HepG2 (cell line): ENCODE results near the gene HNRNPA1. TPM values are rescaled to one million over a fixed set of nuclear protein-coding genes. Genes with fewer than 3 reads are reported as not detected.

ENCODE experiments used
- GFI1 ChIP-seq: sonication (generic); formaldehyde crosslinking; IDR thresholded peaks from 2 replicates; pipeline ENCODE4 v1.5.0; 2020; ENCODE audit warnings: missing genetic modification reagents, mild to moderate bottlenecking, borderline replicate concordance
- KAT7 ChIP-seq: IDR thresholded peaks from 2 replicates; pipeline ENCODE4 v1.6.1; 2018; ENCODE audit warnings: borderline replicate concordance, missing compliant biosample characterization
- KLF15 ChIP-seq: sonication (generic); formaldehyde crosslinking; IDR thresholded peaks from 2 replicates; pipeline ENCODE4 v1.8.1; 2023; ENCODE audit warnings: borderline replicate concordance, mild to moderate bottlenecking, inconsistent platforms, missing genetic modification reagents, mixed read lengths
- MEIS2 ChIP-seq: sonication (generic); formaldehyde crosslinking; IDR thresholded peaks from 2 replicates; pipeline ENCODE4 v1.9.0; 2021; ENCODE audit warnings: mild to moderate bottlenecking, missing genetic modification reagents
- NFE2L1 ChIP-seq: sonication (generic); formaldehyde crosslinking; IDR thresholded peaks from 2 replicates; pipeline ENCODE4 v1.4.0; 2020; ENCODE audit warnings: missing genetic modification reagents, mild to moderate bottlenecking, borderline replicate concordance
- NFYC ChIP-seq: IDR thresholded peaks from 2 replicates; pipeline ENCODE4 v1.6.1; 2016; ENCODE audit warnings: missing genetic modification reagents, missing compliant biosample characterization
- POGK ChIP-seq: sonication (generic); formaldehyde crosslinking; conservative IDR thresholded peaks from 2 replicates; pipeline ENCODE4 v1.8.0; 2022; ENCODE audit warnings: mild to moderate bottlenecking, moderate library complexity, missing genetic modification reagents
- TBL1XR1 ChIP-seq: fragments of 150-350 bp; IDR thresholded peaks from 2 replicates; pipeline ENCODE4 v1.6.1; 2014; ENCODE audit warnings: borderline replicate concordance, low read length; ENCODE audit not compliant: partially characterized antibody
- ZHX2 ChIP-seq, 2 experiments: sonication (generic) in 1 of 2; formaldehyde crosslinking in 1 of 2; IDR thresholded peaks; 2 replicates each; pipeline versions ENCODE4 v1.6.1 to v1.9.0; 2014 to 2022; ENCODE audit warnings: antibody characterized with exemption in 1 of 2, borderline replicate concordance in 1 of 2, inconsistent platforms in 1 of 2, low read depth in 1 of 2, missing genetic modification reagents in 1 of 2
- ZNF546 ChIP-seq: sonication (generic); formaldehyde crosslinking; conservative IDR thresholded peaks from 2 replicates; pipeline ENCODE4 v1.8.1; 2023; ENCODE audit warnings: mild to moderate bottlenecking, missing genetic modification reagents
- ZNF598 ChIP-seq: sonication (generic); formaldehyde crosslinking; IDR thresholded peaks from 2 replicates; pipeline ENCODE4 v1.5.1; 2020; ENCODE audit warnings: mild to moderate bottlenecking, missing genetic modification reagents, borderline replicate concordance
- ZNF615 ChIP-seq: sonication (generic); formaldehyde crosslinking; IDR thresholded peaks from 2 replicates; pipeline ENCODE4 v1.5.0; 2020; ENCODE audit warnings: mild to moderate bottlenecking, missing genetic modification reagents, borderline replicate concordance
- polyA plus RNA-seq, 8 experiments: library from polyadenylated mRNA; depleted of rRNA in 3 of 8; stranded (reverse) in 7 of 8; unstranded in 1 of 8; fragments of >200 nt; fragmentation: Illumina TruSeq in 4 of 8; extraction: Trizol in 4 of 8; gene quantifications; 2 replicates each; pipeline versions ENCODE4 v1.2.1 to v1.2.3, GENCODE V29; 2011 to 2016; ENCODE audit warnings: low read depth in 4 of 8, missing spikeins in 1 of 8, mixed read lengths in 1 of 8; ENCODE audit not compliant: insufficient read depth in 1 of 8
- total RNA-seq, 5 experiments: library from RNA; depleted of rRNA; stranded (reverse); fragments of >200 nt; fragmentation: Illumina TruSeq; extraction: Trizol; gene quantifications; 2 replicates each; pipeline ENCODE4 v1.2.3, GENCODE V29; 2016; ENCODE audit warnings: low read depth in 1 of 5

The HNRNPA1 gene
- total and polyA plus RNA-seq, 2 of the 13 experiments (the other 11 are each of a cell fraction or from before 2014, with no cell fraction given): 535 to 1,820 TPM

GRCh38 chr12:54294152-54294952, 13.8 kb downstream of the HNRNPA1 start (continued):
- TF ChIP-seq ZHX2 (IDR thresholded peaks at IDR 0.05; ENCODE audit: low read depth) (no peak), ZHX2 (CRISPR knock-in tag; IDR thresholded peaks at IDR 0.05; ENCODE audit: borderline replicate concordance) (no peak), POGK (0 out of 2 replicates have a peak, but pooled peaks have one; percentile 71), MEIS2 (CRISPR knock-in tag) (no peak), KAT7 (peak; percentile 38; the same call in 1 of the 2 replicates), ZNF615 (peak; percentile 66; the same call in 1 of the 2 replicates), KLF15 (CRISPR knock-in tag) (no peak), TBL1XR1 (peak; percentile 80), ZNF546 (no peak), GFI1 (CRISPR knock-in tag) (peak; percentile 79), NFYC (CRISPR knock-in tag) (peak; percentile 33; the same call in 1 of the 2 replicates), NFE2L1 (CRISPR knock-in tag) (no peak), ZNF598 (CRISPR knock-in tag) (no peak)
